ENCODE measurements around the gene IQSEC2.

DNA sequence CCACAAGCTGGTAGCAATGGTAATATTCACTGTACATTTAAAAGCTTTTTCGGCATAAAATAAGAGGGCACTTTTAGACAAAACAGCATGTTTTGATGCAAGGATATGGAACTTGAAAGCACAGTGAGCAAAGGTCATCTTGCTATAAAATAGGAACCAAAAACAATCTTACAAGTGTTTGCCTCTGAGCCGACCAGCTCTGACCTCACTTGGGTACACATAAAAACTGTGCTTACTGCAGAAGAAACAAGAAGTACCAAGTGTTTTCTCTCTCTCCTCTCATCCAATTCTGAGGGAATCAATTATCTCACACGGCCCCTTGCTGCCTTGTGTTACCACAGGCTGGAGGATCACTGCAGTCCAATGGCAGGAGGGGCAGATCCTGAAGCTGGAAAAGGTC is 4.8 kb upstream of the IQSEC2 start:
- TF ChIP-seq KLF1 (tag by site-specific recombination; IDR thresholded peaks at IDR 0.05): no peak
- TF ChIP-seq MZF1 (tag by site-specific recombination; IDR thresholded peaks at IDR 0.05; ENCODE audit: borderline replicate concordance): no peak
- TF ChIP-seq TCF7L2 (IDR thresholded peaks at IDR 0.05; ENCODE audit: borderline replicate concordance, low read depth, low read length): no peak
- TF ChIP-seq, protein P1, sequence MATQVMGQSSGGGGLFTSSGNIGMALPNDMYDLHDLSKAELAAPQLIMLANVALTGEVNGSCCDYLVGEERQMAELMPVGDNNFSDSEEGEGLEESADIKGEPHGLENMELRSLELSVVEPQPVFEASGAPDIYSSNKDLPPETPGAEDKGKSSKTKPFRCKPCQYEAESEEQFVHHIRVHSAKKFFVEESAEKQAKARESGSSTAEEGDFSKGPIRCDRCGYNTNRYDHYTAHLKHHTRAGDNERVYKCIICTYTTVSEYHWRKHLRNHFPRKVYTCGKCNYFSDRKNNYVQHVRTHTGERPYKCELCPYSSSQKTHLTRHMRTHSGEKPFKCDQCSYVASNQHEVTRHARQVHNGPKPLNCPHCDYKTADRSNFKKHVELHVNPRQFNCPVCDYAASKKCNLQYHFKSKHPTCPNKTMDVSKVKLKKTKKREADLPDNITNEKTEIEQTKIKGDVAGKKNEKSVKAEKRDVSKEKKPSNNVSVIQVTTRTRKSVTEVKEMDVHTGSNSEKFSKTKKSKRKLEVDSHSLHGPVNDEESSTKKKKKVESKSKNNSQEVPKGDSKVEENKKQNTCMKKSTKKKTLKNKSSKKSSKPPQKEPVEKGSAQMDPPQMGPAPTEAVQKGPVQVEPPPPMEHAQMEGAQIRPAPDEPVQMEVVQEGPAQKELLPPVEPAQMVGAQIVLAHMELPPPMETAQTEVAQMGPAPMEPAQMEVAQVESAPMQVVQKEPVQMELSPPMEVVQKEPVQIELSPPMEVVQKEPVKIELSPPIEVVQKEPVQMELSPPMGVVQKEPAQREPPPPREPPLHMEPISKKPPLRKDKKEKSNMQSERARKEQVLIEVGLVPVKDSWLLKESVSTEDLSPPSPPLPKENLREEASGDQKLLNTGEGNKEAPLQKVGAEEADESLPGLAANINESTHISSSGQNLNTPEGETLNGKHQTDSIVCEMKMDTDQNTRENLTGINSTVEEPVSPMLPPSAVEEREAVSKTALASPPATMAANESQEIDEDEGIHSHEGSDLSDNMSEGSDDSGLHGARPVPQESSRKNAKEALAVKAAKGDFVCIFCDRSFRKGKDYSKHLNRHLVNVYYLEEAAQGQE (tag by site-specific recombination; IDR thresholded peaks at IDR 0.05): no peak
- TF ChIP-seq, protein P2, sequence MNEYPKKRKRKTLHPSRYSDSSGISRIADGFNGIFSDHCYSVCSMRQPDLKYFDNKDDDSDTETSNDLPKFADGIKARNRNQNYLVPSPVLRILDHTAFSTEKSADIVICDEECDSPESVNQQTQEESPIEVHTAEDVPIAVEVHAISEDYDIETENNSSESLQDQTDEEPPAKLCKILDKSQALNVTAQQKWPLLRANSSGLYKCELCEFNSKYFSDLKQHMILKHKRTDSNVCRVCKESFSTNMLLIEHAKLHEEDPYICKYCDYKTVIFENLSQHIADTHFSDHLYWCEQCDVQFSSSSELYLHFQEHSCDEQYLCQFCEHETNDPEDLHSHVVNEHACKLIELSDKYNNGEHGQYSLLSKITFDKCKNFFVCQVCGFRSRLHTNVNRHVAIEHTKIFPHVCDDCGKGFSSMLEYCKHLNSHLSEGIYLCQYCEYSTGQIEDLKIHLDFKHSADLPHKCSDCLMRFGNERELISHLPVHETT (tag by site-specific recombination; IDR thresholded peaks at IDR 0.05): no peak
- TF ChIP-seq, protein P3, sequence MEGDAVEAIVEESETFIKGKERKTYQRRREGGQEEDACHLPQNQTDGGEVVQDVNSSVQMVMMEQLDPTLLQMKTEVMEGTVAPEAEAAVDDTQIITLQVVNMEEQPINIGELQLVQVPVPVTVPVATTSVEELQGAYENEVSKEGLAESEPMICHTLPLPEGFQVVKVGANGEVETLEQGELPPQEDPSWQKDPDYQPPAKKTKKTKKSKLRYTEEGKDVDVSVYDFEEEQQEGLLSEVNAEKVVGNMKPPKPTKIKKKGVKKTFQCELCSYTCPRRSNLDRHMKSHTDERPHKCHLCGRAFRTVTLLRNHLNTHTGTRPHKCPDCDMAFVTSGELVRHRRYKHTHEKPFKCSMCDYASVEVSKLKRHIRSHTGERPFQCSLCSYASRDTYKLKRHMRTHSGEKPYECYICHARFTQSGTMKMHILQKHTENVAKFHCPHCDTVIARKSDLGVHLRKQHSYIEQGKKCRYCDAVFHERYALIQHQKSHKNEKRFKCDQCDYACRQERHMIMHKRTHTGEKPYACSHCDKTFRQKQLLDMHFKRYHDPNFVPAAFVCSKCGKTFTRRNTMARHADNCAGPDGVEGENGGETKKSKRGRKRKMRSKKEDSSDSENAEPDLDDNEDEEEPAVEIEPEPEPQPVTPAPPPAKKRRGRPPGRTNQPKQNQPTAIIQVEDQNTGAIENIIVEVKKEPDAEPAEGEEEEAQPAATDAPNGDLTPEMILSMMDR (tag by site-specific recombination; IDR thresholded peaks at IDR 0.05): no peak
- TF ChIP-seq, protein P4, sequence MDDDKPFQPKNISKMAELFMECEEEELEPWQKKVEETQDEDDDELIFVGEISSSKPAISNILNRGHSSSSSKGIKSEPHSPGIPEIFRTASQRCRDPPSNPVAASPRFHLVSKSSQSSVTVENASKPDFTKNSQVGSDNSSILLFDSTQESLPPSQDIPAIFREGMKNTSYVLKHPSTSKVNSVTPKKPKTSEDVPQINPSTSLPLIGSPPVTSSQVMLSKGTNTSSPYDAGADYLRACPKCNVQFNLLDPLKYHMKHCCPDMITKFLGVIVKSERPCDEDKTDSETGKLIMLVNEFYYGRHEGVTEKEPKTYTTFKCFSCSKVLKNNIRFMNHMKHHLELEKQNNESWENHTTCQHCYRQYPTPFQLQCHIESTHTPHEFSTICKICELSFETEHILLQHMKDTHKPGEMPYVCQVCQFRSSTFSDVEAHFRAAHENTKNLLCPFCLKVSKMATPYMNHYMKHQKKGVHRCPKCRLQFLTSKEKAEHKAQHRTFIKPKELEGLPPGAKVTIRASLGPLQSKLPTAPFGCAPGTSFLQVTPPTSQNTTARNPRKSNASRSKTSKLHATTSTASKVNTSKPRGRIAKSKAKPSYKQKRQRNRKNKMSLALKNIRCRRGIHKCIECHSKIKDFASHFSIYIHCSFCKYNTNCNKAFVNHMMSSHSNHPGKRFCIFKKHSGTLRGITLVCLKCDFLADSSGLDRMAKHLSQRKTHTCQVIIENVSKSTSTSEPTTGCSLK (tag by site-specific recombination; IDR thresholded peaks at IDR 0.05): no peak
- no peak for TF ChIP-seq ZNF157 (tag by site-specific recombination; IDR thresholded peaks at IDR 0.05)
- no peak for TF ChIP-seq YY1 (tag by site-specific recombination; IDR thresholded peaks at IDR 0.05)
- TF ChIP-seq REPIN1 (tag by site-specific recombination; IDR thresholded peaks at IDR 0.05; ENCODE audit: low read depth): no peak
- no peak for TF ChIP-seq MYNN (tag by site-specific recombination; IDR thresholded peaks at IDR 0.05; ENCODE audit: borderline replicate concordance)
- TF ChIP-seq, protein P5, sequence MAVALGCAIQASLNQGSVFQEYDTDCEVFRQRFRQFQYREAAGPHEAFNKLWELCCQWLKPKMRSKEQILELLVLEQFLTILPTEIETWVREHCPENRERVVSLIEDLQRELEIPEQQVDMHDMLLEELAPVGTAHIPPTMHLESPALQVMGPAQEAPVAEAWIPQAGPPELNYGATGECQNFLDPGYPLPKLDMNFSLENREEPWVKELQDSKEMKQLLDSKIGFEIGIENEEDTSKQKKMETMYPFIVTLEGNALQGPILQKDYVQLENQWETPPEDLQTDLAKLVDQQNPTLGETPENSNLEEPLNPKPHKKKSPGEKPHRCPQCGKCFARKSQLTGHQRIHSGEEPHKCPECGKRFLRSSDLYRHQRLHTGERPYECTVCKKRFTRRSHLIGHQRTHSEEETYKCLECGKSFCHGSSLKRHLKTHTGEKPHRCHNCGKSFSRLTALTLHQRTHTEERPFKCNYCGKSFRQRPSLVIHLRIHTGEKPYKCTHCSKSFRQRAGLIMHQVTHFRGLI (tag by site-specific recombination; IDR thresholded peaks at IDR 0.05): no peak
- TF ChIP-seq ZNF366 (tag by site-specific recombination; conservative IDR thresholded peaks at IDR 0.05): no peak
- TF ChIP-seq, protein P6, sequence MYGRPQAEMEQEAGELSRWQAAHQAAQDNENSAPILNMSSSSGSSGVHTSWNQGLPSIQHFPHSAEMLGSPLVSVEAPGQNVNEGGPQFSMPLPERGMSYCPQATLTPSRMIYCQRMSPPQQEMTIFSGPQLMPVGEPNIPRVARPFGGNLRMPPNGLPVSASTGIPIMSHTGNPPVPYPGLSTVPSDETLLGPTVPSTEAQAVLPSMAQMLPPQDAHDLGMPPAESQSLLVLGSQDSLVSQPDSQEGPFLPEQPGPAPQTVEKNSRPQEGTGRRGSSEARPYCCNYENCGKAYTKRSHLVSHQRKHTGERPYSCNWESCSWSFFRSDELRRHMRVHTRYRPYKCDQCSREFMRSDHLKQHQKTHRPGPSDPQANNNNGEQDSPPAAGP (tag by site-specific recombination; IDR thresholded peaks at IDR 0.05): no peak
